HG02798 (cell line): Measurements from ENCODE around the gene SAFB2.

Experiments
- ATAC-seq: cut with Tn5 transposase; IDR thresholded peaks from one replicate; pipeline ENCODE4 v1.9.1; 2021; ENCODE audit warnings: mild to moderate bottlenecking; ENCODE audit not compliant: unreplicated experiment, poor library complexity

The SAFB2 gene

GRCh38 chr19:5635427-5635826 is 12.9 kb upstream of the SAFB2 start:
- ATAC-seq = no peak

GRCh38 chr19:5632657-5633056 is 10.1 kb upstream of the SAFB2 start:
- no peak for ATAC-seq

- ATAC-seq = no peak
These were observed 9.7 kb upstream of the SAFB2 start for GRCh38 chr19:5632241-5632612.

- ATAC-seq = no peak
These were observed 9.1 kb upstream of the SAFB2 start for GRCh38 chr19:5631567-5632240.

GRCh38 chr19:5628919-5629481 is 6.4 kb upstream of the SAFB2 start:
- ATAC-seq = no peak

- ATAC-seq = no peak
These were observed 5.9 kb upstream of the SAFB2 start for GRCh38 chr19:5628461-5628860.

- ATAC-seq = no peak
These were observed 4.9 kb upstream of the SAFB2 start for GRCh38 chr19:5627395-5627904.

- ATAC-seq = no peak
These were observed 3.1 kb upstream of the SAFB2 start for GRCh38 chr19:5625641-5626040.

GRCh38 chr19:5624741-5625278 is 2.2 kb upstream of the SAFB2 start:
- no peak for ATAC-seq

GRCh38 chr19:5624018-5624663 is 1.6 kb upstream of the SAFB2 start:
- ATAC-seq = no peak

GRCh38 chr19:5623397-5624017 is 931 bp upstream of the SAFB2 start:
- ATAC-seq = peak; percentile 1

GRCh38 chr19:5621945-5622464 is 571 bp downstream of the SAFB2 start:
- ATAC-seq = no peak

- no peak for ATAC-seq
These were observed 1.1 kb downstream of the SAFB2 start for GRCh38 chr19:5621311-5621944.

GRCh38 chr19:5619946-5620345 is 2.6 kb downstream of the SAFB2 start:
- no peak for ATAC-seq

GRCh38 chr19:5618591-5618990 is 4.0 kb downstream of the SAFB2 start:
- no peak for ATAC-seq

- ATAC-seq = no peak
These were observed 5.5 kb downstream of the SAFB2 start for GRCh38 chr19:5617080-5617479.

GRCh38 chr19:5615756-5616327 is 6.7 kb downstream of the SAFB2 start:
- no peak for ATAC-seq

- ATAC-seq = no peak
These were observed 9.4 kb downstream of the SAFB2 start for GRCh38 chr19:5612891-5613865.
